NCI-H2227 treated with DMSO at 0.1 percent for 48 hours (cell line): Measurements from ENCODE around the gene ENPEP.
"Not testable (repeated sequence)": the region's sequence is repeated elsewhere in the genome, so short reads cannot be mapped to it uniquely, and the experiment has no call there.

Source experiments
- DNase-seq: peaks from one replicate; lab custom pipeline; 2025; lab: John Stamatoyannopoulos, UW

Gene ENPEP

DNA sequence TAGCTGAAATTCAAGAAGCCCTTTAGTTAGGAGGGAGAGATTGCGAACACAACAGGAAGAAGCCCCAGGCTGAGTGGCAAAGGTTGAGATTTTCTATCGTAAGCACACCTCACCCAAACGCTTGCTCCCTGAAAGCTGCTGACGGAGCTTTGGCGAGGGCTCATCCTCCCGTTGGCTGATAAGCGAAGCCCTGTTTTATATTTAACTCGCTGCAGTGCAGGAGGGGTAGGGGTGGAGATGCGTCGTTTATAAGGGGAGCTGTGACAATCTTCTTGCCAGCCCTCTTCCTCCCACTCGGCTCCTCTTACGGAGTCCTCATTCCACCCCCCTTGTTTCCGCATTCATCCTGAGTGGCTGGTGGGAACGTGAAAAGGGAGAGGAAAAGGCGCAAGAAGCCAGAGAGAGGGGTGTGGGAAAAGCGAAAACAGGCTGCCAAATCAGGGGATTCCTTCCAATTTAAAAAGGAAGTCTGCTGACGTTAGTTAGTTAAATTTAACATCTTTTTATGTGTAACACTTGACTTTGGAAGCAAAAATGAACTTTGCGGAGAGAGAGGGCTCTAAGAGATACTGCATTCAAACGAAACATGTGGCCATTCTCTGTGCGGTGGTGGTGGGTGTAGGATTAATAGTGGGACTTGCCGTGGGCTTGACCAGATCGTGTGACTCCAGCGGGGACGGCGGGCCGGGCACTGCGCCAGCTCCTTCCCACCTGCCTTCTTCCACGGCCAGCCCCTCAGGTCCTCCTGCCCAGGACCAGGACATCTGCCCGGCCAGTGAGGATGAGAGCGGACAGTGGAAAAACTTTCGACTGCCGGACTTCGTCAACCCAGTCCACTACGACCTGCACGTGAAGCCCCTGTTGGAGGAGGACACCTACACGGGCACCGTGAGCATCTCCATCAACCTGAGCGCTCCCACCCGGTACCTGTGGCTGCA, at the start of gene ENPEP:
Gene ENPEP (plus strand): TSS at position 275 of the 938 bp plus-strand sequence. CDS start 260 bp downstream, at position 535.
- DNase-seq, result peak; percentile 20

DNA sequence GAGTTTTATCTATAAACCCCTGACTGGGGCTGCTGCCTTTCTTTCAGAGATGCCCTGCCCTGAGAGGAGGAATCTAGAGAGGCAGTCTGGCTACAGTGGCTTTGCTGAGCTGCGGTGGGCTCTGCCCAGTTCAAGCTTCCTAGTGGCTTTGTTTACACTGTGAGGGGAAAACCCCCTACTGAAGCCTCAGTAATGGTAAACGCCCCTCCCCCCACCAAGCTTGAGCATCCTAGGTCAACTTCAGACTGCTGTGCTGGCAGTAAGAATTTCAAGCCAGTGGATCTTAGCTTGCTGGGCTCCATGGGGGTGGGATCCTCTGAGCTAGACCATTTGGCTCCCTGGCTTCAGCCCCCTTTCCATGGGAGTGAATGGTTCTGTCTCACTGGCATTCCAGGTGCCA, 44.1 kb upstream of the ENPEP start:
- DNase-seq, result not testable (repeated sequence)

DNA sequence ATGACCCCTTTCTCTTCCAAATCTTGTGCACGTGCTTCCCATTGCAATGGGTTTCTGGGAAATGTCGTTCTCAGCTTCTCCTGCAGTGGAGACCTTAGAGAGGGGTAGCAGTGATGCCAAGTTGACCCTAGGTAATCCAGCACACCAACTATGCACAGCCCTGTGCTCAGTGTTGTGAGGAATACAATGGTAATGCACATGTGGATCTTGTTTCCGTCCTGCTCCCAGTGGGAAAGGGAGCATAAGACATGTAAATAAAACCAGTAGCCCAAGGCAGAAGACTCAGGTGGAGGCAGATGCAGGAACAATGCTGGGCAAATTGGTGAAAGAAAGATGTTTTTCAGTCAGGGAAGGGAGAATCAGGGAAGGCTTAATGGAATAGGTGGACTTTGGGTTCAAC, 38.7 kb upstream of the ENPEP start:
- DNase-seq, result not testable (repeated sequence)

DNA sequence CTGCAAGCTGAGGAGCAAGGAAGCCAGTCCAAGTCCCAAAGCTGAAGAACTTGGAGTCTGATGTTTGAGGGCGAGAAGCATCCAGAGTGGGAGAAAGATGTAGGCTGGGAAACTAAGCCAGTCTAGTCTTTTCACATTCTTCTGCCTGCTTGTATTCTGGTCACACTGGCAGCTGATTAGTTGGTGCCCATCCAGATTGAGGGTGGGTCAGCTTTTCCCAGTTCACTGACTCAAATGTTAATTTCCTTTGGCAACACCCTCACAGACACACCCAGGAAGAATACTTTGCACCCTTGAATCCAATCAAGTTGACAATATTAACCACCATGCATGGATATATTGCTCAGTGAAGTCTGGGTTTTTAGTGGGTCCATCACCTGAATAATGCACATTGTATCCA, 36.7 kb upstream of the ENPEP start:
- DNase-seq, result not testable (repeated sequence)

- DNase-seq, result no peak
Observed at GRCh38 chr4:110442309-110442708, 33.6 kb upstream of the ENPEP start.

GRCh38 chr4:110442788-110443187, 33.2 kb upstream of the ENPEP start:
- no peak for DNase-seq

GRCh38 chr4:110449947-110450346, 26.0 kb upstream of the ENPEP start:
- no peak for DNase-seq

DNA sequence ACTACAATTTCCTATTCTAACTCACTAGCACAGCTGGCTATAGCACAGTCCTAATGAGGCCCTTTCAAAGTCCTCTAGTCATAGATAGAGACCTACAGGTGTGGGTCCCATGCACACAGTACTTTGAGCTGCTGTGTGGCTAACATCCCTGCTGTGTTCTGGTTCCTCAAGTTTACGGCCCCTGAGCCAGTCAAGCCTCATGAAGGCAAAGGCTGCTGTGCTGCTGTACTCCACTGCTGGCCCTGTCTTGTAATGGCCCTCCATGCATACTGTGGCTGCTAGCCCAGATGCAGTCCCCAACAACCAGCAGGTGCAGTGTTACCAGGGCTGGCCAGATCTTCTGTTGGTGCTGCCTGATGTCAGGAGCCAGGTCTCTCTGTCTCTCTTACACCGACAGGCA, 23.4 kb upstream of the ENPEP start:
- DNase-seq, result no peak

- DNase-seq, result no peak
Observed at GRCh38 chr4:110454441-110454840, 21.5 kb upstream of the ENPEP start.

DNA sequence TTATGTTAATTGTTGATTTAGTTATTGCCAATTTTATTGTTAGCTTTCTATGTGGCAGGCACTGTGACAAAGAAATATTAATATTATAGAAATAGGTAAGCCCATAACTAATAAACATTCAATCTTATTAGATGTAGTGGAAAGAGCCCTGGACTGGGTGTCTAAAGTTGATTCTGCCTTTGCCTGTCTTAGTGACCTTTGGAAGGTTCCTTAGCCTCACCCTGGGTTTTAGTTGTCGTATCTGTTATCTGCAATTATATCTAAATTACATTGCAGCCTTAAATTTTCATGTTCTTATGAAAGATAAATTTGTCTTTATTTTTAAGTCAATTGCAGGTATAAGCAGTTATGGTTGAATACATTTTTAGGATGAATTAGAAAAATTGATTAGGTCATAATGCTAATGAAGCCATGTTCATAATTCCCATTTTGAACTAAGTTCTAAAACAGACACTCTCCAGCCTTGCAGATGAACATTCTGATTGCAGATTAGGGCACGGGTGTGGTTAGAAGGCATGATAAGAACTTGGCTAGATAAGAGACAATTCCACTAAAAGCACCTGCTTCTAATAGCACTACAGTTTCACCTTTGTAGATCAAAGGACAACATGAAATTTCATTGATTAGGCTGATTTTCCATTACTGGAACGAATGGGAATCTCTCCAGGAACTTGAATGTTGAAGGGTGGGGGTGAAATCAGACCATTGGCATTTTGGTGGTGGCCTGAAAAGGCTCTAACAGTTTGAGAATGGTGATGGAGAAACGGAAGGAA, 17.3 kb upstream of the ENPEP start:
- DNase-seq, result no peak

DNA sequence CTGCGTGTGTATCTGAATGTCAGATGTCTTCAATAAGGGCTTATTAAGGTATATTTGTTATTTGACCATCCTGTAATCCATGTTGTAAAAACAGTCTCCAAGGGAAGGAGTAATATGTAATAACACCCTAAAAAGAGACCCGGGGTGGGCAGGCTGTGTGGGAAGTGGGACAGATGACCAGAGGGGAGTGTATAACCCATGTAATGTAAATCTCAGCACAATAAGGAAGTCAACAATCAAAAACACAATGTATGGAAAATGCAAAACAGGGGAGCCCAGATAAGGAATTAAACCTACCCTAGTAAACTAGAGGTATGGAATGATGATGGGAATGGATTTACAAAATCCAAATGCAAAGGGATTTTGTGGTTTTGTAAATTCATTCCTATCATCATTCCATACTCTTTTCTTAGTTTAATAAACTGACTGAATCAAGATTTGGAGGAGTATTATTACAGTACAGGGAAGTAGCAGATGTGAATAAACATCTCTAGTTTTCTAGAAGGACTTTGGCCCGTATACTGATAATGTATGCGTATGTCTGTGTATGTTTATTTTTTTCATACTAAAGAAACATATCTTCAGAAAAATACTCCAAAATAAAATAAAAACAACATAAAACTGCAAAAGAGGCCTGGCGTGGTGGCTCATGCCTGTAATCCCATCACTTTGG, 15.7 kb upstream of the ENPEP start:
- DNase-seq, result no peak

GRCh38 chr4:110467400-110467799, 8.6 kb upstream of the ENPEP start:
- DNase-seq, result no peak

GRCh38 chr4:110472583-110473329, 3.2 kb upstream of the ENPEP start:
- no peak for DNase-seq

DNA sequence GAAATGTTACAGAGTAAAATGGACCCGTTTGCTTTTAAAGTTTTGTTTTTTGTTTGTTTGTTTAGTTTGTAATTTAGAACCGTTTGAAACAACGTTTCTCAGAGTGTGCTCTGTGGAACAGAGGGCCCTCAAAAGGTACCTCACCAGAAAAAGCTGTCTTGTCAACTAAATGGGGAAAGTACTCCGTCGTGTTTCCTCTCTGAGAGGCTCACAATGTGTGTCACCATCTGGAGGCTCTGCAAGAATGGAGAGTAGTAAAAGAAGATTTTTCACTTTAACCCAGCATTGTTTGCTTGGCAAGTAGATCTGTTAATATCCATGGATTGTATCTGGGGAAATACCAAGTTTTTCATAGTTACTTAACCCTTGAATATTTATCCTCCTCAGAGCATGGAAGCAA, 1.5 kb upstream of the ENPEP start:
- no peak for DNase-seq

GRCh38 chr4:110475080-110475479, 875 bp upstream of the ENPEP start:
- DNase-seq, result not testable (repeated sequence)

DNA sequence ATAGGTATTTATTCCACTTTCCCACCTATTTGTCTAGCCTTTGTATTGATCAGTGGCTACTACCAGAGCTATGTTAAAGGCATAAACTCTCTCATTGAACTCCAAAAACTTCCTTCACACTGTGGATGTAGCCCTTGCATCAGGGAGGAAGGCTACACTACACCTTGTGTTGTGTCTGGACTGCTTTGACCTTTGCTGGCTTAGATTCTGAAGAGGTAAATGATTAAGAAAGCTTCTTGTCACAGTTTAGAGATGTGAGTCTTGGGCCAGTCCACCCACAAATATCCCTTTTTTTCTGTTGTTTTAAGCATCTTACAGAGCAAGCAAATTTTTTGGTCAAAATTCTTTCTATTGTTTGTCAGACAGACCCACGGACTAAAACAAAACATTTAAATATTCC, 1.9 kb downstream of the ENPEP start:
- no peak for DNase-seq

DNA sequence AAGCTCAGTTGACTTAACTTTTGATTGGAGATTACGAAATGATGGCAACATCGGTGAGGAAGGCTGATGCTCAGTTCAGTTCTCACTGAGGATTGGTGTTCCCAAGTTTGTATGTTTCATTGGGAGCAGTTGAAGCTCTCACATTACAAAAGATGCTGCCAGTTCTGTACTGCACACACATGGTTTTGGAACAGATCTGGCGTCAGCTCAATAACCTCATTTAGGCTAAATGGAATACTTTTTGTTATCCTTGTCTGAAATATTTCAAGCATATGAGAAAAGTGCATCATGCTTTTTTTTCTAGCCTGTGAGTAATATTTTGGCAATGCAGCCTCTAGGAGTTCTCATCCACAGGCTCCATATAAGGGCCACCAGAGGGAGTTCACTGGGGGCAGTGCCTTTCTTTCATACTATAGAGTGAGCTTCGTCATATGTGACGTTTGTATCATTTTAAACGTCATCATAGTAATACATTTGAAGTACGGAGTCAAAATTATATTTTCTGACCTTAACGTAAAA, 4.1 kb downstream of the ENPEP start:
- DNase-seq, result no peak

DNA sequence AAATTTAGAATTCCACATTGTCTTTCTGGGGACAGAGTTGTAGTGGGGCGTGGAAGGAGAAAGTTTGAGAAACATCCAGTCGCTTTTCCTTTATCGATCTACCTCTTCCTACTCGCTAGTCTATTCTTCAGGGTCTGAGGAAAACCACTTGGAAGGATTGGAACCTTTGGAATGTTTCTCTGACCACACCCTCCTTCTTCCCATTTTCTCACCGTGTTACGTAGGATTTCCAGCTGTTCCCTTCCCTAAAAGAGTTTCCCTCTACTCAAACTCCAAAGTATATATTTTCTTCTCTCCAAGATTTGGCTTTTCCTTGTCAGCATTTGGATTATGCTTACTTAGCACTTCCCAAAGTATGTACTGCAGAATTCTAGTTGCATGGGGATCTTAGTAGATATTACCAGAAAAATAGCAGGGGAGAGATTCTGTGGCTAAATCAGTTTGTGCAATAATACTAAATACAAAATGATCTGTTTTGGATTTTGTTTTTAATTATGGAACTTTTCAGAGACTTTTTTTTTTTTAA, 4.9 kb downstream of the ENPEP start:
- no peak for DNase-seq

GRCh38 chr4:110483516-110483915, 7.6 kb downstream of the ENPEP start:
- no peak for DNase-seq

DNA sequence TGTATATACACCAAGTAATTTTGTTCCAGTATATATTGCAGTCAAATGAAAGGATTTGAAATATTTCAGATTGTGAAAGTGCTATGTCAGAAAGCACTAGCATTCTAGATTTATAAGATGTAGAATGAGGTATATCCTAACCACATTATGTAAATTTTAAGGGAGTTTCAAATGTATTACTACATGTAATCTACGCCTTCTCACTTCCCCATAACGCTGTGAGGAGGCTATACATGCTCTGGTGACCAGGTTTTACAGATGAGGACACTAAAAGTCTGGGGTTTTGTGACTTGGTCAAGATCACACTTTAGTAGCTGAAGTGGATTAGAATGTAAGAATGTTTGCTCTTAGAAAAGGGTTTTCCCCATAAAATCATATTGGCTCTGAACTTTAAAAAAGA, 8.1 kb downstream of the ENPEP start:
- no peak for DNase-seq

DNA sequence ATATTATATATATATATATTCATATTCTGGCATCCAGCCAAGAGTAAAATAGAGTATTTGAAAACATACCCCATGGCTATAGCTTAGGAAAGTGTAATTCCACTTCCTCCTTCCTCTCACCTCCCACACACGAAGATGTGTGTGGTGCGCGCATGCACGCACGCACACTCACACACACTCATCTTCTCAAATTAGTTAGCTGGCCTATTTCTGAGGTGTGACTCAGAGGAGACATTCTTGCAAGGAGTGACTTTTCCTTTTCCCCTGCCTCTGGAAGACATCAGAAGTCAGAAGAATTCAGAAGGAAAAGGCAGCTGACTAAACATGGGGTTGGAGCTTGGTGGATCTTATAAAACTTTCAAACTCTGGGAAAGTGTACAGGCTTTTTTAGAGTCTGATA, 8.8 kb downstream of the ENPEP start:
- no peak for DNase-seq
